Measurements from ENCODE around the gene SETBP1.

Gene SETBP1

DNA sequence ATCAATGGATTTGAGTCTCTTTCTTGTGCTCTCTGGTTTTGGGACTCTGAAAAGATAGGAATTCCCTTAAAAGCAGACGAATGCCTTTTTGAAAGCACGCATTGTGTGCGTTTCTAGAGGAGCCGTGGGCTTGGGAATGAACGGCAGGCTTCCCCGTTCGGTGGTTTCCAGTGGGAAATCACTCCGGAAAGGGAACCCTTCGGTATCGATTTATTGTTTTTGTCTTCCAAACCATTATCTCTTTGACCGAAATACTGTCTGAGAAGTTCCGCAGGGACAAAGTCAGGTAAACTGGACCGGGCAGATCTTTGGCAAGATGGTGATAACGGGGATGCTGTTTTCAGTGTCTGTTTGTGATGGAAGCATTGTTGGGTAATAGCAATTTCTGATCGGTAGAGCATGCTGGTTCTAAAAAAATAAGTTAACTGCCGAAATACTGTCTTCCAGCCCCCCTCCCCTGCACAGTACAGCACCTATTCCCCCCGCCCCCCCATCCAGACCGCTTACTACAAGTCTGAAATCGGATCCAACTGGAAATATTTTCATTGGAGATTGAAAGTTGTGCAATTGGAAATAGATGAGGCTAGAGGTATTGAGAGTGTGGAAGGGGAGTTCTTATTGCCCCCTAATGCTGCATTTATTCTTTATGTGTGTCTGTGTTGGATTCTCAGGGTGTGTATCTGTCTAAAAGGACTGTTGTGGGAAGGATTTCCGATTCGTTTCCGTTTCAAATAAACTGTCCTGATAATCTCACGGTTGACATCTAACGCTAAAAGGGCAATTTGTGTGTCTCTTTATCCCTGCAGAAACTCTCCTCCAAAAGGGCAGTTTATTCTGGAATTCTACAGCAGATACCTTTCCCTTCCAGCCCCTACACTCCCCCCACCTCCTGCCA is 635 bp downstream of the SETBP1 start:
- Histone ChIP-seq H3K36me3 (ENCODE audit: control insufficient read depth, insufficient read depth, low read length) (no peaks in the 10 kb centered on the region), H4K5ac (ENCODE audit: low read length) (no peak overlapping the region), H3K23ac (ENCODE audit: low read length) (no peak overlapping the region), H3K9ac (ENCODE audit: low read length) (peak overlapping the region; percentile 73), H3K18ac (ENCODE audit: low read length) (peak overlapping the region; percentile 71), H4K8ac (ENCODE audit: low read depth, low read length) (no peak overlapping the region), H2BK120ac (ENCODE audit: low read depth, low read length) (no peak overlapping the region), H3K4me3 (ENCODE audit: low read length) (peak overlapping the region; percentile 58), H3K4me1 (ENCODE audit: control insufficient read depth, low read depth, low read length) (peaks cover 22% of the 10 kb centered on the region), H3K79me1 (ENCODE audit: low read length) (peaks cover 6% of the 10 kb centered on the region), H3K79me2 (ENCODE audit: control insufficient read depth, insufficient read depth, low read length) (peaks cover 11% of the 10 kb centered on the region), H3K56ac (ENCODE audit: low read length) (peak overlapping the region; percentile 86), H2AK5ac (ENCODE audit: low read length) (no peak overlapping the region), H3K27me3 (ENCODE audit: insufficient read depth, low read length, poor library complexity) (no peaks in the 10 kb centered on the region), H3K4me2 (ENCODE audit: low read length) (peak overlapping the region; percentile 84), H2BK5ac (ENCODE audit: low read length) (no peak overlapping the region), H3K4ac (ENCODE audit: low read depth, low read length) (no peak overlapping the region), H2BK15ac (replicated peaks; ENCODE audit: low read depth) (peak overlapping the region; percentile 1), H3K27ac (ENCODE audit: low read depth, low read length) (no peak overlapping the region)
- no peak for DNase-seq
- WGBS (ENCODE audit: extremely low coverage, insufficient coverage, low lambda C conversion rate), result no CpG with 5 or more reads among the region's 24 CpGs

DNA sequence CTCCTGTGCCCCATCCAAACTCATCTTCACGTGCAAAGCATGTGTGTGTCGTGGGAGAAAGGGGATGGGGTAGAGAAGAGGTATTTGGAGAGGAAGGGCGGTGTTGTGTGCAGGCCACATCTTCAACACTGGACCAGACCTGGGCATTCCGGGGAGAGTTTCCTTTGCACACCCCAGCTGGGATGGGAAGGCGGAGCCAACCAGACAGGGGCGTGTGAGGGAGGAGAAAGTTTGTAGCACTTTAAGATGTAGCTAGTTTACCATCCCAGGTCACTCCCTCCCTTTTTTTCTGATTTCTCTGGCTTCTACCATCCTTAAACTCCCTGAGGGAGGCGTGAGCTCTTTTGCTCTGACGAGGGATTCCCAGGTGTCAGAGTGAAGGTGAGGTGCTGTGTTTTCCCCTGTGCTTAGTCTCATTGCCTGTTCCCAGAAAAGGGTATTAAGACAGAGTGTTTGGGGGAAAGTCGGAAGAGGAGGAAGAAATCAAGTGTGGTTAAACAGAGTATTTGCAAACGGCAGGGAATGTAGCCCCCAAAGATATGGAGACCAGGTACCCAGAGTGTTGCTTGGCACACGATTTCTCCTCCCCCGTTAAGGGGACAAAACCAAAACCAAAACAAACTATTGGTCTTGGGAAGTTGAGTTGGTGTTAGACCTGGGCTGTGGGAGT is 1.6 kb downstream of the SETBP1 start:
- peak overlapping the region; percentile 22 for H3K18ac ChIP-seq (ENCODE audit: low read length)
- H2BK15ac ChIP-seq (replicated peaks; ENCODE audit: low read depth), result no peak overlapping the region
- H2BK120ac ChIP-seq (ENCODE audit: low read depth, low read length), result no peak overlapping the region
- peak overlapping the region; percentile 17 for H3K4me3 ChIP-seq (ENCODE audit: low read length)
- no peaks in the 10 kb centered on the region for H3K36me3 ChIP-seq (ENCODE audit: control insufficient read depth, insufficient read depth, low read length)
- H2BK5ac ChIP-seq (ENCODE audit: low read length), result peak overlapping the region; percentile 0
- peak overlapping the region; percentile 69 for H3K56ac ChIP-seq (ENCODE audit: low read length)
- no peak overlapping the region for H4K8ac ChIP-seq (ENCODE audit: low read depth, low read length)
- H4K5ac ChIP-seq (ENCODE audit: low read length), result no peak overlapping the region
- H3K4me1 ChIP-seq (ENCODE audit: control insufficient read depth, low read depth, low read length), result peaks cover 22% of the 10 kb centered on the region
- peak overlapping the region; percentile 61 for H3K27ac ChIP-seq (ENCODE audit: low read depth, low read length)
- peaks cover 8% of the 10 kb centered on the region for H3K79me1 ChIP-seq (ENCODE audit: low read length)
- peak overlapping the region; percentile 34 for H3K4me2 ChIP-seq (ENCODE audit: low read length)
- DNase-seq, result peak; percentile 77
- H3K79me2 ChIP-seq (ENCODE audit: control insufficient read depth, insufficient read depth, low read length), result peaks cover 13% of the 10 kb centered on the region
- no peaks in the 10 kb centered on the region for H3K27me3 ChIP-seq (ENCODE audit: insufficient read depth, low read length, poor library complexity)
- no peak overlapping the region for H3K23ac ChIP-seq (ENCODE audit: low read length)
- H3K9ac ChIP-seq (ENCODE audit: low read length), result peak overlapping the region; percentile 59
- H3K4ac ChIP-seq (ENCODE audit: low read depth, low read length), result no peak overlapping the region
- WGBS (ENCODE audit: extremely low coverage, insufficient coverage, low lambda C conversion rate), result no CpG with 5 or more reads among the region's 12 CpGs
- H2AK5ac ChIP-seq (ENCODE audit: low read length), result no peak overlapping the region

- no peak overlapping the region for H4K8ac ChIP-seq (ENCODE audit: low read depth, low read length)
- H3K27me3 ChIP-seq (ENCODE audit: insufficient read depth, low read length, poor library complexity), result no peaks in the 10 kb centered on the region
- peak overlapping the region; percentile 52 for H3K9ac ChIP-seq (ENCODE audit: low read length)
- H3K18ac ChIP-seq (ENCODE audit: low read length), result peak overlapping the region; percentile 75
- DNase-seq, result peak; percentile 94
- no CpG with 5 or more reads among the region's 4 CpGs for WGBS (ENCODE audit: extremely low coverage, insufficient coverage, low lambda C conversion rate)
- no peak overlapping the region for H3K4ac ChIP-seq (ENCODE audit: low read depth, low read length)
- H3K23ac ChIP-seq (ENCODE audit: low read length), result no peak overlapping the region
- peaks cover 22% of the 10 kb centered on the region for H3K4me1 ChIP-seq (ENCODE audit: control insufficient read depth, low read depth, low read length)
- peaks cover 13% of the 10 kb centered on the region for H3K79me2 ChIP-seq (ENCODE audit: control insufficient read depth, insufficient read depth, low read length)
- peak overlapping the region; percentile 77 for H3K56ac ChIP-seq (ENCODE audit: low read length)
- H3K4me2 ChIP-seq (ENCODE audit: low read length), result peak overlapping the region; percentile 32
- no peak overlapping the region for H2BK15ac ChIP-seq (replicated peaks; ENCODE audit: low read depth)
- no peaks in the 10 kb centered on the region for H3K36me3 ChIP-seq (ENCODE audit: control insufficient read depth, insufficient read depth, low read length)
- peak overlapping the region; percentile 80 for H2BK5ac ChIP-seq (ENCODE audit: low read length)
- H3K79me1 ChIP-seq (ENCODE audit: low read length), result peaks cover 9% of the 10 kb centered on the region
- no peak overlapping the region for H3K4me3 ChIP-seq (ENCODE audit: low read length)
- H2BK120ac ChIP-seq (ENCODE audit: low read depth, low read length), result no peak overlapping the region
- peak overlapping the region; percentile 52 for H3K27ac ChIP-seq (ENCODE audit: low read depth, low read length)
- H2AK5ac ChIP-seq (ENCODE audit: low read length), result peak overlapping the region; percentile 89
- no peak overlapping the region for H4K5ac ChIP-seq (ENCODE audit: low read length)
Measured at GRCh38 chr18:44682871-44683221, 2.2 kb downstream of the SETBP1 start.

DNA sequence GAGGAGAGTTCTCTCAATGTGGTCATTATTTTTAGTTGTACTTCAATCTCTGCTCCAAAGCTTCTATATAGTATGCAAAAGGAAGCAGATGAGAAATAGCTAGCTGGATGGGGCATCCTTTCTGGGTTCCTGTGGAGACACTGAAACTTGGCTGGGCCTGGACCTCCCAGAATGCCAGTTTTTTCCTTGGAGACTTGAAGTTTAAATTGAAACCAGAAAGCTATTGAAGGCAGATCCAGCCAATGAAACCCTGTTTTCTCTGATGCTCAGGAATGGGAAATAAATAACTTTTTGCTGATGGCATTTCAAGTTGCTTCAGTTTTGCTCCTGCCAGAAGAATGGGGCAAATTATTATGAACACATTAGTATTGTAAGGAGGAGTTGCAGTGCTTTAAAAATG is 2.9 kb downstream of the SETBP1 start:
- Histone ChIP-seq H3K4me2 (ENCODE audit: low read length) (no peak overlapping the region), H4K8ac (ENCODE audit: low read depth, low read length) (no peak overlapping the region), H3K9ac (ENCODE audit: low read length) (no peak overlapping the region), H2BK5ac (ENCODE audit: low read length) (no peak overlapping the region), H3K36me3 (ENCODE audit: control insufficient read depth, insufficient read depth, low read length) (no peaks in the 10 kb centered on the region), H3K79me1 (ENCODE audit: low read length) (peaks cover 9% of the 10 kb centered on the region), H3K4me3 (ENCODE audit: low read length) (no peak overlapping the region), H3K18ac (ENCODE audit: low read length) (peak overlapping the region; percentile 75), H3K4me1 (ENCODE audit: control insufficient read depth, low read depth, low read length) (peaks cover 19% of the 10 kb centered on the region), H2BK120ac (ENCODE audit: low read depth, low read length) (no peak overlapping the region), H4K5ac (ENCODE audit: low read length) (no peak overlapping the region), H3K79me2 (ENCODE audit: control insufficient read depth, insufficient read depth, low read length) (peaks cover 13% of the 10 kb centered on the region), H3K27me3 (ENCODE audit: insufficient read depth, low read length, poor library complexity) (no peaks in the 10 kb centered on the region), H3K56ac (ENCODE audit: low read length) (peak overlapping the region; percentile 77), H2AK5ac (ENCODE audit: low read length) (no peak overlapping the region), H3K27ac (ENCODE audit: low read depth, low read length) (no peak overlapping the region), H3K4ac (ENCODE audit: low read depth, low read length) (no peak overlapping the region), H3K23ac (ENCODE audit: low read length) (no peak overlapping the region), H2BK15ac (replicated peaks; ENCODE audit: low read depth) (peak overlapping the region; percentile 59)
- no peak for DNase-seq

GRCh38 chr18:44685296-44685695 is 4.6 kb downstream of the SETBP1 start:
- H3K18ac ChIP-seq (ENCODE audit: low read length), result no peak overlapping the region
- no peak overlapping the region for H2BK5ac ChIP-seq (ENCODE audit: low read length)
- H3K27ac ChIP-seq (ENCODE audit: low read depth, low read length), result no peak overlapping the region
- DNase-seq, result peak; percentile 80
- H3K79me2 ChIP-seq (ENCODE audit: control insufficient read depth, insufficient read depth, low read length), result peaks cover 14% of the 10 kb centered on the region
- no peak overlapping the region for H3K4me3 ChIP-seq (ENCODE audit: low read length)
- no peak overlapping the region for H2BK120ac ChIP-seq (ENCODE audit: low read depth, low read length)
- H3K9ac ChIP-seq (ENCODE audit: low read length), result no peak overlapping the region
- H3K4ac ChIP-seq (ENCODE audit: low read depth, low read length), result no peak overlapping the region
- H4K5ac ChIP-seq (ENCODE audit: low read length), result no peak overlapping the region
- WGBS (ENCODE audit: extremely low coverage, insufficient coverage, low lambda C conversion rate), result no CpG with 5 or more reads among the region's 6 CpGs
- no peaks in the 10 kb centered on the region for H3K27me3 ChIP-seq (ENCODE audit: insufficient read depth, low read length, poor library complexity)
- no peaks in the 10 kb centered on the region for H3K36me3 ChIP-seq (ENCODE audit: control insufficient read depth, insufficient read depth, low read length)
- peaks cover 11% of the 10 kb centered on the region for H3K79me1 ChIP-seq (ENCODE audit: low read length)
- H4K8ac ChIP-seq (ENCODE audit: low read depth, low read length), result no peak overlapping the region
- H2AK5ac ChIP-seq (ENCODE audit: low read length), result no peak overlapping the region
- H3K4me1 ChIP-seq (ENCODE audit: control insufficient read depth, low read depth, low read length), result peaks cover 18% of the 10 kb centered on the region
- H3K23ac ChIP-seq (ENCODE audit: low read length), result no peak overlapping the region
- no peak overlapping the region for H3K56ac ChIP-seq (ENCODE audit: low read length)
- no peak overlapping the region for H2BK15ac ChIP-seq (replicated peaks; ENCODE audit: low read depth)
- H3K4me2 ChIP-seq (ENCODE audit: low read length), result no peak overlapping the region

All from mesendoderm (in vitro differentiated cells).